ENCODE measurements around the gene YPEL1. TPM values are rescaled to one million over a fixed set of nuclear protein-coding genes. Genes with fewer than 3 reads are reported as not detected.

The YPEL1 gene
- total RNA-seq, 1 donor from 2014 or later, result 32.2 TPM

DNA sequence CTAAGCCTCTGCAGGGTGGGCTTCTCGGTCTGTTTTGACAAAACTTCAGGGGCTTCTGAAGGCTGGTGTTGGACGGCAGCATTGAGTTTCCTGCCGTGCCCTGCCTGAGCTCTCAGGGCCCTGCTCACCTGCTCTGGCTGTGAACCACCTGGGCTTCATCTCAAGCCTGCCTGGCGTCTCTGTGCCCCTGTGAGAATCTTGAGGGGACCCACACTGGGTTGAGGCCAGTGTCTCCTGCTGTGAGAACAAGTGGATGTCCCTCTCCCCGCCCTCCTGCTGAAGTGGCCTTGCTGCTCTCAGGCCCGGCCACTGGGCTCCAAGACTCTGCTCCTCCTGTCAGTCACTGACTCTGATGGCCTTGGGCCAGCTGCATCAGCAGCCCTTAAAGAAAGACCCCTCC lies 39.5 kb downstream of the YPEL1 start:
- Mint-ChIP-seq H3K27ac (no peak overlapping the region), H3K36me3 (peaks cover 23% of the 10 kb centered on the region)

GRCh38 chr22:21695430-21696085 lies 40.0 kb downstream of the YPEL1 start:
- H3K36me3 Mint-ChIP-seq, result peaks cover 19% of the 10 kb centered on the region
- no peaks in the 10 kb centered on the region for H3K9me3 Mint-ChIP-seq
- H2AFZ ChIP-seq (replicated peaks), result no peak overlapping the region
- peaks cover 9% of the 10 kb centered on the region for H3K27me3 Mint-ChIP-seq (ENCODE audit: insufficient read depth, low read depth)
- no peak overlapping the region for H3K4me2 ChIP-seq
- H3F3A ChIP-seq (ENCODE audit: low read depth), result peaks cover 8% of the 10 kb centered on the region
- no peaks in the 10 kb centered on the region for H3K4me1 ChIP-seq
- H3K27ac Mint-ChIP-seq, result no peak overlapping the region
- no peaks in the 10 kb centered on the region for H3K27me3 ChIP-seq
- no peaks in the 10 kb centered on the region for H3K9me3 ChIP-seq (ENCODE audit: low read depth)
- TF ChIP-seq CTCF (IDR thresholded peaks at IDR 0.05) (no peak), EZH2phosphoT487 (IDR thresholded peaks at IDR 0.05) (no peak), EZH2 (IDR thresholded peaks at IDR 0.05) (no peak)
- H3K4me3 Mint-ChIP-seq, result no peak overlapping the region
- no peak overlapping the region for H3K9ac ChIP-seq
- H3K4me1 Mint-ChIP-seq, result peaks cover 18% of the 10 kb centered on the region
- no peak overlapping the region for H3K4me3 ChIP-seq
- DNase-seq (ENCODE audit: low spot score), result no peak
- no peak overlapping the region for H3K27ac ChIP-seq
- peaks cover 8% of the 10 kb centered on the region for H4K20me1 ChIP-seq (ENCODE audit: low read depth)
- H3K36me3 ChIP-seq, result no peaks in the 10 kb centered on the region
- H3K79me2 ChIP-seq (ENCODE audit: low read depth), result no peaks in the 10 kb centered on the region

More for the DNA sequence above, 39.5 kb downstream of the YPEL1 start:
- peaks cover 8% of the 10 kb centered on the region for H3K27me3 Mint-ChIP-seq (ENCODE audit: insufficient read depth, low read depth)
- peaks cover 18% of the 10 kb centered on the region for H3K4me1 Mint-ChIP-seq
- Histone ChIP-seq H3K4me2 (no peak overlapping the region), H3F3A (ENCODE audit: low read depth) (peaks cover 8% of the 10 kb centered on the region), H3K36me3 (no peaks in the 10 kb centered on the region), H3K27ac (no peak overlapping the region), H3K9ac (no peak overlapping the region), H4K20me1 (ENCODE audit: low read depth) (peaks cover 8% of the 10 kb centered on the region), H3K4me1 (no peaks in the 10 kb centered on the region), H3K4me3 (no peak overlapping the region), H3K9me3 (ENCODE audit: low read depth) (no peaks in the 10 kb centered on the region), H2AFZ (replicated peaks) (no peak overlapping the region), H3K27me3 (no peaks in the 10 kb centered on the region), H3K79me2 (ENCODE audit: low read depth) (no peaks in the 10 kb centered on the region)
- no peak for DNase-seq (ENCODE audit: low spot score)
- H3K9me3 Mint-ChIP-seq, result no peaks in the 10 kb centered on the region
- no peak overlapping the region for H3K4me3 Mint-ChIP-seq
- no peak for TF ChIP-seq EZH2 (IDR thresholded peaks at IDR 0.05)
- TF ChIP-seq CTCF (IDR thresholded peaks at IDR 0.05), result no peak
- no peak for TF ChIP-seq EZH2phosphoT487 (IDR thresholded peaks at IDR 0.05)

- Mint-ChIP-seq H3K4me3 (no peak overlapping the region), H3K27ac (no peak overlapping the region), H3K9me3 (no peaks in the 10 kb centered on the region), H3K4me1 (peaks cover 18% of the 10 kb centered on the region), H3K27me3 (ENCODE audit: insufficient read depth, low read depth) (peaks cover 11% of the 10 kb centered on the region), H3K36me3 (peaks cover 20% of the 10 kb centered on the region)
- no peak overlapping the region for H3K27ac ChIP-seq
- no peaks in the 10 kb centered on the region for H3K4me1 ChIP-seq
- no peak for TF ChIP-seq EZH2phosphoT487 (IDR thresholded peaks at IDR 0.05)
- no peaks in the 10 kb centered on the region for H3K79me2 ChIP-seq (ENCODE audit: low read depth)
- no peaks in the 10 kb centered on the region for H3K36me3 ChIP-seq
- no peak overlapping the region for H3K9ac ChIP-seq
- H3F3A ChIP-seq (ENCODE audit: low read depth), result peaks cover 6% of the 10 kb centered on the region
- no peak overlapping the region for H2AFZ ChIP-seq (replicated peaks)
- no peak for DNase-seq (ENCODE audit: low spot score)
- no peaks in the 10 kb centered on the region for H3K27me3 ChIP-seq
- H3K4me2 ChIP-seq, result no peak overlapping the region
- peaks cover 8% of the 10 kb centered on the region for H4K20me1 ChIP-seq (ENCODE audit: low read depth)
- no peaks in the 10 kb centered on the region for H3K9me3 ChIP-seq (ENCODE audit: low read depth)
- no peak overlapping the region for H3K4me3 ChIP-seq
Observed at GRCh38 chr22:21694795-21695429, 40.7 kb downstream of the YPEL1 start.

DNA sequence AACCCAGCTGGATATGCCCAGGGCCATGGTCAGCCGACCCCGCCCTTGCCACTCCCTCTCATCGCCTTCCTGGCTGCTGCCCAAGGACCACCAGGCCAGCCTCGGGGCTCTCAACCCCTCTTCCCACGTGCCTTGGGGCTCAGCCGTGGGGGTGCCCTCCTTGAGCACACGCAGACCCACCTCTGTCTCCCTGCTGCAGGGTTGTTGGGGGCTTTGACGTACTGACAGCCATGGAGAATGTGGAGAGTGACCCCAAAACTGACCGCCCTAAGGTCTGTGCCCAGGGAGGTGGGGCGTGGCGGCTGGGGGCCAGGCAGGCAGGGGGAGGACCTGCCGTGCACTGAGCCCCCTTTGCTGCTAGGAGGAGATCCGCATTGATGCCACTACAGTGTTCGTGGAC lies 41.2 kb downstream of the YPEL1 start:
- Mint-ChIP-seq H3K9me3 (no peaks in the 10 kb centered on the region), H3K27ac (no peak overlapping the region), H3K36me3 (peaks cover 16% of the 10 kb centered on the region), H3K4me1 (peaks cover 16% of the 10 kb centered on the region), H3K27me3 (ENCODE audit: insufficient read depth, low read depth) (peaks cover 11% of the 10 kb centered on the region), H3K4me3 (no peak overlapping the region)
- Histone ChIP-seq H3K4me2 (no peak overlapping the region), H2AFZ (replicated peaks) (no peak overlapping the region), H3K9ac (no peak overlapping the region), H4K20me1 (ENCODE audit: low read depth) (peaks cover 8% of the 10 kb centered on the region), H3K36me3 (no peaks in the 10 kb centered on the region), H3K4me3 (no peak overlapping the region), H3K79me2 (ENCODE audit: low read depth) (no peaks in the 10 kb centered on the region), H3K27me3 (no peaks in the 10 kb centered on the region), H3F3A (ENCODE audit: low read depth) (peaks cover 2% of the 10 kb centered on the region), H3K9me3 (ENCODE audit: low read depth) (no peaks in the 10 kb centered on the region), H3K4me1 (no peaks in the 10 kb centered on the region), H3K27ac (no peak overlapping the region)
- DNase-seq (ENCODE audit: low spot score), result no peak
- TF ChIP-seq CTCF (IDR thresholded peaks at IDR 0.05), result no peak
- no peak for TF ChIP-seq EZH2 (IDR thresholded peaks at IDR 0.05)
- no peak for TF ChIP-seq EZH2phosphoT487 (IDR thresholded peaks at IDR 0.05)

Data from neural progenitor cell (in vitro differentiated cells).